ENCODE data around the gene SUN3. TPM values are rescaled to one million over a fixed set of nuclear protein-coding genes. Genes with fewer than 3 reads are reported as not detected.
"Not testable (repeated sequence)": the region's sequence is repeated elsewhere in the genome, so short reads cannot be mapped to it uniquely, and the experiment has no call there.

SUN3 gene
- total RNA-seq, 1 donor from 2014 or later = not detected

- Histone ChIP-seq H3K27ac (no peak overlapping the region), H3K36me3 (no peaks in the 10 kb centered on the region), H3K27me3 (no peaks in the 10 kb centered on the region), H3K4me1 (no peaks in the 10 kb centered on the region), H3K9me3 (no peaks in the 10 kb centered on the region), H3K4me3 (no peak overlapping the region)
- DNase-seq (ENCODE audit: low spot score in 2 of 2) = no peak
- intact Hi-C loops (cut with DNase I) = no loop called here
- TF ChIP-seq CTCF (IDR thresholded peaks at IDR 0.05) = no peak
These were observed 17.6 kb downstream of the SUN3 start for GRCh38 chr7:48011323-48011722.

- H3K4me3 ChIP-seq = no peak overlapping the region
- TF ChIP-seq CTCF (IDR thresholded peaks at IDR 0.05) = no peak
- intact Hi-C loops (cut with DNase I) = no loop called here
- H3K36me3 ChIP-seq = no peaks in the 10 kb centered on the region
- no peaks in the 10 kb centered on the region for H3K27me3 ChIP-seq
- no peak overlapping the region for H3K27ac ChIP-seq
- no peaks in the 10 kb centered on the region for H3K4me1 ChIP-seq
- no peaks in the 10 kb centered on the region for H3K9me3 ChIP-seq
- no peak for DNase-seq (ENCODE audit: low spot score in 2 of 2)
These were observed 19.0 kb downstream of the SUN3 start for GRCh38 chr7:48009954-48010353.

- Histone ChIP-seq H3K4me1 (no peaks in the 10 kb centered on the region), H3K4me3 (no peak overlapping the region), H3K27ac (no peak overlapping the region), H3K27me3 (no peaks in the 10 kb centered on the region), H3K36me3 (no peaks in the 10 kb centered on the region), H3K9me3 (no peaks in the 10 kb centered on the region)
- intact Hi-C loops (cut with DNase I) = no loop called here
- no peak for DNase-seq (ENCODE audit: low spot score in 2 of 2)
- TF ChIP-seq CTCF (IDR thresholded peaks at IDR 0.05) = no peak
These were observed 19.6 kb downstream of the SUN3 start for GRCh38 chr7:48009257-48009656.

GRCh38 chr7:48006866-48007265 is 22.0 kb downstream of the SUN3 start:
- no peak overlapping the region for H3K4me3 ChIP-seq
- intact Hi-C loops (cut with DNase I) = no loop called here
- no peak for TF ChIP-seq CTCF (IDR thresholded peaks at IDR 0.05)
- no peak for DNase-seq (ENCODE audit: low spot score in 2 of 2)
- H3K9me3 ChIP-seq = no peaks in the 10 kb centered on the region
- no peak overlapping the region for H3K27ac ChIP-seq
- no peaks in the 10 kb centered on the region for H3K4me1 ChIP-seq
- no peaks in the 10 kb centered on the region for H3K36me3 ChIP-seq
- H3K27me3 ChIP-seq = no peaks in the 10 kb centered on the region

GRCh38 chr7:48004638-48005037 is 24.3 kb downstream of the SUN3 start:
- no peak for TF ChIP-seq CTCF (IDR thresholded peaks at IDR 0.05)
- no peak overlapping the region for H3K4me3 ChIP-seq
- DNase-seq (ENCODE audit: low spot score in 2 of 2) = no peak
- H3K27me3 ChIP-seq = no peaks in the 10 kb centered on the region
- H3K36me3 ChIP-seq = no peaks in the 10 kb centered on the region
- no peak overlapping the region for H3K27ac ChIP-seq
- intact Hi-C loops (cut with DNase I) = no loop called here
- no peaks in the 10 kb centered on the region for H3K4me1 ChIP-seq
- no peaks in the 10 kb centered on the region for H3K9me3 ChIP-seq

- Histone ChIP-seq H3K4me1 (no peaks in the 10 kb centered on the region), H3K27me3 (no peaks in the 10 kb centered on the region), H3K36me3 (no peaks in the 10 kb centered on the region), H3K27ac (no peak overlapping the region), H3K4me3 (no peak overlapping the region), H3K9me3 (no peaks in the 10 kb centered on the region)
- intact Hi-C loops (cut with DNase I) = no loop called here
- DNase-seq (ENCODE audit: low spot score in 2 of 2) = no peak
- no peak for TF ChIP-seq CTCF (IDR thresholded peaks at IDR 0.05)
These were observed 24.9 kb downstream of the SUN3 start for GRCh38 chr7:48004032-48004431.

- H3K36me3 ChIP-seq; H3K4me3 ChIP-seq; H3K27ac ChIP-seq; H3K9me3 ChIP-seq; H3K27me3 ChIP-seq; intact Hi-C loops (cut with DNase I); H3K4me1 ChIP-seq; DNase-seq (ENCODE audit: low spot score in 2 of 2): not testable (repeated sequence)
These were observed 28.7 kb downstream of the SUN3 start for GRCh38 chr7:48000164-48000563.
